Limb (tissue), 2 donors: ENCODE measurements around the gene CRYBA1.

ENCODE experiments used
- DNase-seq, 2 donors: peaks; one replicate each; pipeline ENCODE4 v3.0.0-alpha.2; 2016; ENCODE audit errors: extremely low spot score in 2 of 2

The CRYBA1 gene

GRCh38 chr17:29278692-29279091 lies 32.0 kb downstream of the CRYBA1 start:
- DNase-seq = no peak

- DNase-seq = no peak
Measured at GRCh38 chr17:29279397-29280070, 32.9 kb downstream of the CRYBA1 start.

- DNase-seq = no peak
Measured at GRCh38 chr17:29283496-29283895, 36.8 kb downstream of the CRYBA1 start.

DNA sequence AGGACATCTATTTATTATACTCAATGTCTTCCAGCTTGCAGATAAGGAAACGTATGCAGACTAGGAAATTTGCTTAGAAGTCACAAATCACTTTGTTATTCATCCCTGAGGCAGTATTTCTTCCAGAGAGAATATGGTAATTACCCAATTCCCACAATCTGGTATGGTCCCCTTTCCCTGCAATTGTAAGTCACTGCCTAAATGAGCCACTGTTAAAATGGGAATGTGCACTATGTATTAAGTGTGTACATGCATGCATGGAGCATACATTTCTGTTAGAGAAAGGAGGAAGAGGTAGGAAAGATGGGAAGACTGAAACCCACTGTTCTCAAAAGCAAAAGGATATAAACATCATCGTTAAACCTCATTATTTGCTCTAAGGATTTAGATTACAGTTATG lies 37.3 kb downstream of the CRYBA1 start:
- no peak for DNase-seq

- no peak for DNase-seq
Measured at GRCh38 chr17:29289852-29290251, 43.2 kb downstream of the CRYBA1 start.

DNA sequence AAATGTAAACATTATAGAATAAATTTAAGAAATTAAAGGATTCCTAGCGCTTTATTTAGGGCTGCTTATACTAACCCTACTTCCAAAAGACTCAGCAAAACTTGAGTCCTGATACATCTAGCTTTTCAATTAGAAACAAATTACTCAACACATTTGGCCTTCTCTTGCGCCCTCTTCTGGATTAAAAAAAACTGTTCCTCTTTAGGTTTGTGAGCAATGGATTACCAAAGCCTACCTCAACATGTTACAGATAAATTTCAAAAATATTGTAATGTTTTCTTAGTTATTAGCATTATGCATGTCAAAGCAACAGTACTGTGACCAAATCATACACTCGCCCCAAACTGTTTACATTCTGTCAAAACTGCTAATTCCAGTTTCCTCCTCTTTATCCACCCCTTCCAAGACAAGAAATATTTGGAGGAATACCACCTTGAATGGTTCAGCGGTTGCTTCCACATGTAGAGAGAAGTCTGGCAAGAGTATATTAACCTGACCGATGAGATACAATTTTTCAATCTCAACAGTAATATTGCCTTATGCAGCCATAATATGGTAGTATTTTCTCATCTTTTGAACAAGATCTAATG lies 44.6 kb downstream of the CRYBA1 start:
- peak in 1 of 2 donors; percentile 73 for DNase-seq

GRCh38 chr17:29292071-29292991 lies 45.7 kb downstream of the CRYBA1 start:
- DNase-seq = peak; percentile 38 to 83

- peak; percentile 29 to 81 for DNase-seq
Measured at GRCh38 chr17:29292992-29293889, 46.6 kb downstream of the CRYBA1 start.

- peak; percentile 99 to 100 for DNase-seq
Measured at GRCh38 chr17:29293890-29294579, 47.4 kb downstream of the CRYBA1 start, which contains the start of gene NUFIP2. TSS of gene NUFIP2 (minus strand) at chr17:29294148. CDS start at chr17:29294059, 89 bp downstream.

GRCh38 chr17:29294580-29294900 lies 47.9 kb downstream of the CRYBA1 start:
- no peak for DNase-seq

GRCh38 chr17:29295420-29295819 lies 48.8 kb downstream of the CRYBA1 start:
- DNase-seq = no peak

DNA sequence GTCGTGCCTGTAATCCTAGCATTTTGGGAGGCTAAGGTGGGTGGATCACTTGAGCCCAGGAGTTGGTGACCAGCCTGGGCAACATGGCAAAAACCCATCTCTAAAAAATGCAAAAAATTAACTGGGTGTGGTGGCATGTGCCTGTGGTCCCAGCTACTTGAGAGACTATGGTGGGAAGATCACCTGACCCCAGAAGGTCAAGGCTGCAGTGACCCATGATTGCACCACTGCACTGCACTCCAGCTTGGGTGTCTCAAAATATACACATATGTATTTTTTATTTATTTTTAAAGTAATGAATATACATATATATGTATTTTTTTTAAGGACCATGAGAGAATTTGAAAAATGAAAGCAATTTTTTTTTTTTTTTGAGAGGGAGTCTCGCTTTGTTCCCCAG lies 52.4 kb downstream of the CRYBA1 start:
- DNase-seq = no peak

DNA sequence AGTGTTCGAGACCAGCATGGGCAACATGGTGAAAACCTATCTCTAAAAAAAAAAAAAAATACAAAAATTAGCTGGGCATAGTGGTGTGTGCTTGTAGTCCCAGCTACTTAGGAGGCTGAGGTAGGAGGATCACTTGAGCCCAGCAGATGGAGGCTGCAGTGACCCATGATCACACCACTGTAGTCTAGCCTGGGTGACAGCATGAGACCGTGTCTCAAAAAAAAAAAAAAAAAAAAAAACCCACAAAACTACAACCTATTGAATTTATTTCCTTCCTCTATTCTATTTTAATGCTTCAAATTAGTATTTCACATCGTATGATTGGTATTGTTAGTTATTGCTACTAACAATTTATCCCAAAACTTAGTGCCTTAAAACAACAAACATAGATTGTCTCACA lies 56.7 kb downstream of the CRYBA1 start:
- no peak for DNase-seq
